H9 (cell line): Measurements from ENCODE around the gene JRKL. TPM values are rescaled to one million over a fixed set of nuclear protein-coding genes. Genes with fewer than 3 reads are reported as not detected.

ENCODE experiments used
- DNase-seq: peaks from one replicate; pipeline ENCODE4 v3.0.0-alpha.2; 2017
- H2AFZ ChIP-seq: one replicate; pipeline ENCODE4 v1.6.1; 2013; ENCODE audit warnings: mild to moderate bottlenecking, low read length, control low read depth, moderate library complexity
- H2AK5ac ChIP-seq: 2 replicates; pipeline ENCODE4 v1.6.1; 2013; ENCODE audit warnings: low read length, control low read depth, mixed read lengths; ENCODE audit not compliant: insufficient read length
- H2BK120ac ChIP-seq: one replicate; pipeline ENCODE4 v1.6.1; 2013; ENCODE audit warnings: low read depth, mild to moderate bottlenecking, low read length, control low read depth, inconsistent platforms; ENCODE audit not compliant: poor library complexity, severe bottlenecking
- H2BK12ac ChIP-seq: 2 replicates; pipeline ENCODE4 v1.6.1; 2013; ENCODE audit warnings: low read length, control low read depth, mixed read lengths, low read depth; ENCODE audit not compliant: insufficient read length
- H2BK15ac ChIP-seq: 2 replicates; pipeline ENCODE4 v1.6.1; 2013; ENCODE audit warnings: low read depth, low read length, control low read depth
- H2BK20ac ChIP-seq: one replicate; pipeline ENCODE4 v1.6.1; 2013; ENCODE audit warnings: low read depth, mild to moderate bottlenecking, low read length, control low read depth, inconsistent platforms; ENCODE audit not compliant: poor library complexity, severe bottlenecking
- H2BK5ac ChIP-seq: 2 replicates; pipeline ENCODE4 v1.6.1; 2013; ENCODE audit warnings: low read length, control low read depth, mixed read lengths; ENCODE audit not compliant: insufficient read length
- H3K14ac ChIP-seq: 2 replicates; pipeline ENCODE4 v1.6.1; 2013; ENCODE audit warnings: low read length, control low read depth; ENCODE audit not compliant: insufficient read depth
- H3K18ac ChIP-seq: 2 replicates; pipeline ENCODE4 v1.6.1; 2013; ENCODE audit warnings: low read depth, mild to moderate bottlenecking, mixed read lengths, low read length, control low read depth; ENCODE audit not compliant: insufficient read length
- H3K23ac ChIP-seq: 2 replicates; pipeline ENCODE4 v1.6.1; 2013; ENCODE audit warnings: low read length, control low read depth, mixed read lengths, low read depth; ENCODE audit not compliant: insufficient read length
- H3K23me2 ChIP-seq: 2 replicates; pipeline ENCODE4 v1.6.1; 2013; ENCODE audit warnings: low read depth, mild to moderate bottlenecking, mixed read lengths, low read length, control low read depth; ENCODE audit not compliant: insufficient read length, poor library complexity, severe bottlenecking
- H3K27ac ChIP-seq: 2 replicates; pipeline ENCODE4 v1.5.1; 2013; ENCODE audit warnings: low read length, control low read depth, mixed read lengths, low read depth; ENCODE audit not compliant: insufficient read length
- H3K27me3 ChIP-seq: 2 replicates; pipeline ENCODE4 v1.6.1; 2013; ENCODE audit warnings: low read length, control low read depth, inconsistent platforms; ENCODE audit not compliant: insufficient read depth
- H3K4ac ChIP-seq: 2 replicates; pipeline ENCODE4 v1.6.1; 2013; ENCODE audit warnings: low read depth, mild to moderate bottlenecking, control low read depth, inconsistent platforms, low read length, moderate library complexity
- H3K4me1 ChIP-seq: 2 replicates; pipeline ENCODE4 v1.6.1; 2013; ENCODE audit warnings: low read length, control low read depth, inconsistent platforms; ENCODE audit not compliant: insufficient read depth
- H3K4me2 ChIP-seq: 2 replicates; pipeline ENCODE4 v1.6.1; 2013; ENCODE audit warnings: low read length, control low read depth, mixed read lengths; ENCODE audit not compliant: insufficient read length, insufficient read depth
- H3K56ac ChIP-seq: 2 replicates; pipeline ENCODE4 v1.6.1; 2013; ENCODE audit warnings: low read depth, mild to moderate bottlenecking, mixed read lengths, low read length, control low read depth; ENCODE audit not compliant: insufficient read length
- H3K79me1 ChIP-seq: 2 replicates; pipeline ENCODE4 v1.6.1; 2013; ENCODE audit warnings: low read depth, mild to moderate bottlenecking, moderate library complexity, low read length, control low read depth, inconsistent platforms; ENCODE audit not compliant: insufficient read depth, poor library complexity, severe bottlenecking
- H3K79me2 ChIP-seq: 2 replicates; pipeline ENCODE4 v1.6.1; 2013; ENCODE audit warnings: low read length, control low read depth, inconsistent platforms; ENCODE audit not compliant: insufficient read depth
- H3K9ac ChIP-seq: 2 replicates; pipeline ENCODE4 v1.6.1; 2013; ENCODE audit warnings: low read length, control low read depth, mixed read lengths; ENCODE audit not compliant: insufficient read length; ENCODE audit errors: extremely low read depth
- H3K9me3 ChIP-seq: one replicate; pipeline ENCODE4 v1.6.1; 2013; ENCODE audit warnings: low read depth, low read length, inconsistent platforms; ENCODE audit not compliant: control insufficient read depth
- H3T11ph ChIP-seq: one replicate; pipeline ENCODE4 v1.6.1; 2013; ENCODE audit warnings: mild to moderate bottlenecking, low read length, control low read depth, inconsistent platforms
- H4K20me1 ChIP-seq: one replicate; pipeline ENCODE4 v1.6.1; 2013; ENCODE audit not compliant: control insufficient read depth, insufficient read length, insufficient read depth
- H4K5ac ChIP-seq: 2 replicates; pipeline ENCODE4 v1.6.1; 2013; ENCODE audit warnings: low read depth, mild to moderate bottlenecking, mixed read lengths, low read length, control low read depth; ENCODE audit not compliant: insufficient read length
- H4K8ac ChIP-seq: replicated peaks from 2 replicates; pipeline ENCODE4 v1.6.1; 2013; ENCODE audit warnings: low read length, control low read depth, mixed read lengths, low read depth; ENCODE audit not compliant: insufficient read length
- H4K91ac ChIP-seq: 2 replicates; pipeline ENCODE4 v1.6.1; 2013; ENCODE audit warnings: low read depth, mild to moderate bottlenecking, moderate library complexity, mixed read lengths, low read length, control low read depth; ENCODE audit not compliant: insufficient read length
- H3K27ac Mint-ChIP-seq, 3 experiments: 2 replicates in 2 of 3; 3 replicates in 1 of 3; pipeline ENCODE4 v1.8.0; 2020 to 2021; ENCODE audit warnings: mixed read lengths in 3 of 3, mild to moderate bottlenecking in 1 of 3, moderate library complexity in 1 of 3
- H3K27me3 Mint-ChIP-seq: 2 replicates; pipeline ENCODE4 v1.8.0; 2021; ENCODE audit warnings: low read depth, mild to moderate bottlenecking, moderate library complexity, mixed read lengths
- H3K36me3 Mint-ChIP-seq, 3 experiments: 2 replicates in 2 of 3; 3 replicates in 1 of 3; pipeline ENCODE4 v1.8.0; 2020 to 2021; ENCODE audit warnings: low read depth in 3 of 3, mixed read lengths in 3 of 3; ENCODE audit not compliant: insufficient read depth in 1 of 3
- H3K4me1 Mint-ChIP-seq, 2 experiments: 2 replicates each; pipeline ENCODE4 v1.8.0; 2020; ENCODE audit warnings: mixed read lengths in 2 of 2
- H3K4me3 Mint-ChIP-seq, 2 experiments: 2 replicates in 1 of 2; 3 replicates in 1 of 2; pipeline ENCODE4 v1.8.0; 2020 to 2021; ENCODE audit warnings: mild to moderate bottlenecking in 2 of 2, mixed read lengths in 2 of 2, moderate library complexity in 1 of 2
- H3K9me3 Mint-ChIP-seq, 2 experiments: 2 replicates in 1 of 2; 3 replicates in 1 of 2; pipeline ENCODE4 v1.8.0; 2020; ENCODE audit warnings: mild to moderate bottlenecking in 2 of 2, mixed read lengths in 2 of 2, moderate library complexity in 1 of 2
- WGBS: extraction: QIAGEN DNeasy Blood & Tissue Kit; methylation state at CpG from one replicate; pipeline ENCODE4 v1.1.7; 2013; ENCODE audit warnings: missing lambda C conversion rate, low lambda C conversion rate, mixed read lengths; ENCODE audit not compliant: insufficient read length; ENCODE audit errors: extremely low coverage; 5-methylcytosine and 5-hydroxymethylcytosine counted together
- long read RNA-seq: library from polyadenylated mRNA; unstranded; transcript quantifications from one replicate; pipeline ENCODE4 v2.0.0, GENCODE V29; 2020
- total RNA-seq: library from RNA; stranded (reverse); gene quantifications from 2 replicates; pipeline ENCODE4 v1.2.1, GENCODE V29; 2021
- TF ChIP-seq, protein P1 (sequence below): fragments of 200-600 bp; sonication (generic); conservative IDR thresholded peaks from 3 replicates; pipeline ENCODE4 v1.8.0; 2021; ENCODE audit warnings: antibody characterized with exemption, mild to moderate bottlenecking

The JRKL gene
- total RNA-seq = 3.0 and 3.6 TPM in 2 replicates
- long read RNA-seq, transcript JRKL-201 (2 exons, 2,855 nt) = major isoform, 5 of 10 reads
- long read RNA-seq, partial matches to known transcripts = 0 of 10 reads
- long read RNA-seq, other reads (novel, unspliced or antisense) = 5 of 10 reads

GRCh38 chr11:96389720-96390487 lies at the start of gene JRKL, which contains the start of gene CCDC82:
TSS of gene JRKL (plus strand) at chr11:96390013. CDS start at chr11:96390650, 637 bp downstream.
TSS of gene CCDC82 (minus strand) at chr11:96389912. CDS start at chr11:96384747, 5,165 bp downstream.
- no CpG with 5 or more reads among the region's 53 CpGs for WGBS
- DNase-seq = peak; percentile 98
- Histone ChIP-seq H3K14ac (peak within 1 kb of the TSS; percentile 90), H3K56ac (no peak within 1 kb of the TSS), H4K8ac (no peak within 1 kb of the TSS), H3K4me2 (peak within 1 kb of the TSS; percentile 92), H3K4ac (no peak within 1 kb of the TSS; the same call in 1 of the 2 replicates), H3K9ac (peak within 1 kb of the TSS; percentile 81), H3K79me2 (no peaks in the 10 kb centered on the region), H3K4me1 (no peaks in the 10 kb centered on the region; the same call in 1 of the 2 replicates), H4K5ac (no peak within 1 kb of the TSS), H2BK5ac (no peak within 1 kb of the TSS), H2AFZ (peak within 1 kb of the TSS; percentile 57), H3K27ac (peak within 1 kb of the TSS; percentile 40), H4K20me1 (no peaks in the 10 kb centered on the region), H2BK20ac (no peak within 1 kb of the TSS), H3K79me1 (peaks cover 2% of the 10 kb centered on the region), H2BK120ac (peak within 1 kb of the TSS; percentile 96), H2BK15ac (no peak within 1 kb of the TSS), H3T11ph (no peak within 1 kb of the TSS), H3K27me3 (no peaks in the 10 kb centered on the region), H3K23ac (no peak within 1 kb of the TSS), H3K23me2 (peaks cover 6% of the 10 kb centered on the region), H3K18ac (peak within 1 kb of the TSS; percentile 91), H3K9me3 (no peaks in the 10 kb centered on the region), H4K91ac (no peak within 1 kb of the TSS), H2AK5ac (no peak within 1 kb of the TSS), H2BK12ac (no peak within 1 kb of the TSS)
- H3K4me3 Mint-ChIP-seq = peak within 1 kb of the TSS; percentile 91 to 95
- no peaks in the 10 kb centered on the region for H3K27me3 Mint-ChIP-seq
- H3K4me1 Mint-ChIP-seq = peaks cover 15 to 16% of the 10 kb centered on the region in 2 experiments
- peaks cover 16 to 23% (median 18%) of the 10 kb centered on the region in 3 experiments; a peak in 6 of 7 replicates for H3K36me3 Mint-ChIP-seq
- peaks cover 17% of the 10 kb centered on the region in 2 experiments for H3K9me3 Mint-ChIP-seq
- H3K27ac Mint-ChIP-seq = peak within 1 kb of the TSS; percentile 98 to 99 (median 98)
- TF ChIP-seq, protein P1, sequence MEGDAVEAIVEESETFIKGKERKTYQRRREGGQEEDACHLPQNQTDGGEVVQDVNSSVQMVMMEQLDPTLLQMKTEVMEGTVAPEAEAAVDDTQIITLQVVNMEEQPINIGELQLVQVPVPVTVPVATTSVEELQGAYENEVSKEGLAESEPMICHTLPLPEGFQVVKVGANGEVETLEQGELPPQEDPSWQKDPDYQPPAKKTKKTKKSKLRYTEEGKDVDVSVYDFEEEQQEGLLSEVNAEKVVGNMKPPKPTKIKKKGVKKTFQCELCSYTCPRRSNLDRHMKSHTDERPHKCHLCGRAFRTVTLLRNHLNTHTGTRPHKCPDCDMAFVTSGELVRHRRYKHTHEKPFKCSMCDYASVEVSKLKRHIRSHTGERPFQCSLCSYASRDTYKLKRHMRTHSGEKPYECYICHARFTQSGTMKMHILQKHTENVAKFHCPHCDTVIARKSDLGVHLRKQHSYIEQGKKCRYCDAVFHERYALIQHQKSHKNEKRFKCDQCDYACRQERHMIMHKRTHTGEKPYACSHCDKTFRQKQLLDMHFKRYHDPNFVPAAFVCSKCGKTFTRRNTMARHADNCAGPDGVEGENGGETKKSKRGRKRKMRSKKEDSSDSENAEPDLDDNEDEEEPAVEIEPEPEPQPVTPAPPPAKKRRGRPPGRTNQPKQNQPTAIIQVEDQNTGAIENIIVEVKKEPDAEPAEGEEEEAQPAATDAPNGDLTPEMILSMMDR = no peak
